Right lobe of liver (tissue), 4 donors: ENCODE data around the gene CCDC127.

ENCODE experiments used
- CTCF ChIP-seq, 4 donors: fragments of 200-600 bp in 3 of 4; fragments of 450-650 bp in 1 of 4; IDR thresholded peaks; one replicate each; pipeline versions ENCODE4 v1.5.1 to v1.8.0; 2016 to 2022; ENCODE audit warnings: antibody characterized with exemption in 4 of 4, mild to moderate bottlenecking in 2 of 4
- POLR2A ChIP-seq: fragments of 450-650 bp; IDR thresholded peaks from one replicate; pipeline ENCODE4 v1.6.1; 2017; ENCODE audit warnings: antibody characterized with exemption, mild to moderate bottlenecking
- donor health status: DM: no; HTN: no; CAD: no.
- donor health status: DM: no; HTN: no; CAD: no.
- donor health status: DM: no; HTN: yes; CAD: no.

GRCh38 chr5:218457-219291, 721 bp upstream of the CCDC127 start:
- TF ChIP-seq CTCF (IDR thresholded peaks at IDR 0.05): peak in 1 of 4 donors; percentile 4
- TF ChIP-seq POLR2A: peak; percentile 3
